GM20431 (cell line): ENCODE results near the gene C2orf92.
"Not testable (repeated sequence)": the region's sequence is repeated elsewhere in the genome, so short reads cannot be mapped to it uniquely, and the experiment has no call there.

Experiments used
- in situ Hi-C: fragments of 300-500 bp; cut with MseI, MboI; formaldehyde crosslinking; loops from one replicate; pipeline ENCODE4 v1.15.0; 2020; ENCODE audit warnings: low sequenced_read_pairs; ENCODE audit not compliant: unreplicated experiment

The C2orf92 gene

DNA sequence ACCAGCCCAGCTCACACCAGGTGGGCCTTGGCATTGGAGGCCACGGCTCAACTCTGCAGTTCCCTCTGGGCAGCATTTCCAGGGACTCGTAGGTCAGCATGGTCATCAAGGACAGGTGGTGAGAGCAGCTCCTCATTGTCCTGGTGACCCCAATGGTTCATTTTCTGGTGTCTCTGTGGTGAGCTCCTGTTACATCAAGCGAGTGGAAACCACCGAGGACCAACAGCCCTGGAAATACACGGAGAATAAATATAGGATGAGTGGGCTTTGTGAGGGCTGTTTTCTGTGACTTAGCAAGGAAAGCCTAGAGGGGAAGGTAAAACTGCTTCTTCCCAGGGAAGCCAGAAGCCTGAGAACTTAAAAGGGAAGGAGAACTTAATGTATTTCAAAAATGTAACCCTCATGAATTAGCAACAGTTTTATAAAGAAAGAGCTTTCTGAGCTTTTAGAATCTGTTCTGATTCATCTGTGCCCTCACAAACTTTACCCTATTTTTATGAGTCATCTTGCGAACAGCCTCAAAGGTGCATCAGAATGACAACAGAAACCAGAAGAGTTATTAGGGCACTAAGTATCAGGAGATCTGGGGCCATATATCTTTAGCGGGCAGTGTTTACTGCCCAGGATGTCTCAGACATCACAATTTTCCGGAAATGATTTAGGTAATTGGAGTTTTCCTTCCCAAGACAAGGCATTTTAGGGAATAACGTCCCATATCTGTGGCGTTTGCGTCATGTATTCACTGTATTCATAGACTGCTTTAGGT, 18.7 kb downstream of the C2orf92 start:
- in situ Hi-C loops = no loop called here

DNA sequence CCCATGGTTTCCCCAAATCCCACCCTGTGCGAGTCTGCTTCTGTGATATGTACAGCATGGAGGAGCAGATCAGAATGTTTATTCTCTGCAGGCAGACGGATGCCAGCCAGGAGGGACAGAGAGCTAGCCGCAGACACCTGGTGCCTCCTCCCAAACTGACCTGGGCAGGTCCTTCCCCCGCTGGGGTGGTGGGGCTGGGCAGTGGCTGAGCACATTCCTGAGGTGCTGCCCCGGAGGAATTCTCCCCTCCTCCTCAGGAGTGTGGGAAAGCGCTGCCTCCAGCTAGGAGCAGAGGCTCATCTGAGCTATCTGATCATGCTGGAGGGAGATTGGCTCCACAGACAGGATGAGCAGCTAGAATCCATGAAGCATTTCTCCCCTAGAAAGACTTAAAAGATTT, 21.7 kb downstream of the C2orf92 start:
- in situ Hi-C loops = no loop called here

DNA sequence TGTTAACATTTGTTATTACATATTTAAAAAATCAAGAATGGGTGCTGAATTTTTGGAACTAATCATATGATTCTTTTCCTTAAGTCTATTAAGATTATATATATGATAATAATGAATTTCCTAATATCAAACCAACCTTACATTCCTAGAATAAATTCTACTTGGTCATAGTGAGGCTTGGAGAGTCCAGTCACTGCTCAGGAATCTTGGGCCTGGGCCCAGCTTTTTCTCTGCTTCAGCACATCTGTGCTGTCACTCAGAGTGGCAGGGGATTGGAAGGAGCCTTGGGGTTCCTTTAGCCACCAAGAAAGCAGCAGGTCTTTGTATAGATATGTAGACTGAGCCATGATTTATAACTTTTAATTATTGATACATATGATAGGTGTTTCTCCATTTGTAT, 24.0 kb downstream of the C2orf92 start:
- in situ Hi-C loops = no loop called here

DNA sequence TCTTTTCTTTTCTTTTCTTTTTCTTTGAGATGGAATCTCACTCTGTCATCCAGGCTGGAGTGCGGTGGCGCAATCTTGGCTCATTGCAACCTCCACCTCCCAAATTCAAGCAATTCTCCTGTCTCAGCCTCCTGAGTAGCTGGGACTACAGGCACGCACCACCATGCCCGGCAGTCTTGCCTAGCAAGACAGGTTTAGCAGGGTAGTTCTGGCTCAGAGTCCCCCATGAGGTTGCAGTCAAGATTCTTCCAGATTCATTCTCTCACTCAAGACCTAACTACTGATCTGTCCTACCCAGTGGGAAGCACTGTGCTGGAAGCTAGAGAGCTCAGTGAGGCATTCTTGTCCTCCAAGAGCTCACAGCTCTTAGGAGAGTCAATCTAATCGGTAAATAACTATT, 26.2 kb downstream of the C2orf92 start:
- in situ Hi-C loops = no loop called here

DNA sequence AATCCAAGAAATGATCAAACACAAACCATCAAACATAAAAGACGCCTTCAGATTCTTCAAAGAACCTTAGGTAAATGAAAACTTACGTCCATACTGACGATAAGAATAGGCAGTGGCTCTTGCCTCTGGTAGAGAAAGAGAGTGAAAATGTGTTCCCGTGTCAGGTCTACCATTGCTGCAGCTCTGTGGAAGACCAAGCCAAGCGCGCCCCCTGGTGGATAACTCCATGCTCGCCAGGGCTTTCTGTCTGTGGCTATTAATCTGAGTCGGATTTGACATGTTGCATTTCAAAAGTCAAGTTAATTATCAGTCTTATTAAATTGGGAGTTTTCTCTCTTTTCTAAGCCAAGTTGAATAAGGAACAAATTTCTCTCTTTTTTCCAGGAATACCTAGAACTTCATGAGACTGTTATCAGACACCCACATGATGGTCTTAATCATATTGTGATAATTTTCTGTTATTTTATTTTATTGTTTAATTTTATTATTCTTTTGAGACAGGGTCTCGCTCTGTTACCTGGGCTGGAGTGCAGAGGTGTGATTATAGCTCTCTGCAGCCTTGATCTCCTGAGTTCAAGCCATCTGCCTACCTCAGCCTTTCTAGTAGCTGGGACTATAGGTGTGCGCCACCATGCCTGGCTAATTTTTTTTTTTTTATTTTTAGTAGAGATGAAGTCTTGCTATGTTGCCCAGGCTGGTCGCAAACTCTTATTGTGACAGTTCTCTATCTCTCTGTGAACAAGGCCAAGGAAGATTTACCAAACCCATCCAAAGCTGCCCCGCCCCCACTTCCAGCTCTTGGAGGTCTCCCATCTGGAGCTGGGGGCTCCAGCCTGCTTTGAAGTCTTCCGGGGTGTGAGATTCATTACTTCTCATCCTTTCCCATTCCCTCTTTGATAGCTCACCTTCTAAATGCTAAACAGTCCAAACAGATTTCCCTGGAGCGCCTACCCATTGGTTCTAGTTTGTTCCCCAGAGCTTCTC, 28.0 kb downstream of the C2orf92 start:
- in situ Hi-C loops = no loop called here

DNA sequence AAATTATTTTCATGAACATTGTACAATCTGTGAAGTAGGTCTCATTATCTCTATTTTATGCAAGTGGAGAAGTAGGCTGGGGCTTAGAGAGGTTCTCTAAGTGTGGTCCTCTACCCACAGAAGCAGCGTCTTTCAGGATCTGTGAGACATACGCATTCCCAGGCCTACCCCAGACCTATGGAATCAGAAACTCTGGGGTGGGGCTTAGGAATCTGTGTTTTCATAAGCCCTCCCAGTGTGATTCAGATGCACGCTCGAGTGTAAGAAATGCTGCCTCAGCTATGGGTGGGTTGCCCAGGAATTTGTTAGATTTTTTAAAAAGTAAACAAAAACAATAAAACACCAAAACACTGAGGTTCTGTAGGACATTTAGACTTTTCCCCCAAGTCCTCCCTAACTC, 29.0 kb downstream of the C2orf92 start:
- in situ Hi-C loops = no loop called here

GRCh38 chr2:97699765-97700444, 30.4 kb downstream of the C2orf92 start:
- in situ Hi-C loops = no loop called here

GRCh38 chr2:97701186-97701585, 31.7 kb downstream of the C2orf92 start:
- in situ Hi-C loops = no loop called here

- in situ Hi-C loops = no loop called here
Observed at GRCh38 chr2:97701851-97702465, 32.4 kb downstream of the C2orf92 start.

GRCh38 chr2:97702731-97703470, 33.4 kb downstream of the C2orf92 start:
- in situ Hi-C loops = no loop called here

- in situ Hi-C loops = no loop called here
Observed at GRCh38 chr2:97703741-97704140, 34.2 kb downstream of the C2orf92 start.

- in situ Hi-C loops = no loop called here
Observed at GRCh38 chr2:97704989-97705388, 35.5 kb downstream of the C2orf92 start.

DNA sequence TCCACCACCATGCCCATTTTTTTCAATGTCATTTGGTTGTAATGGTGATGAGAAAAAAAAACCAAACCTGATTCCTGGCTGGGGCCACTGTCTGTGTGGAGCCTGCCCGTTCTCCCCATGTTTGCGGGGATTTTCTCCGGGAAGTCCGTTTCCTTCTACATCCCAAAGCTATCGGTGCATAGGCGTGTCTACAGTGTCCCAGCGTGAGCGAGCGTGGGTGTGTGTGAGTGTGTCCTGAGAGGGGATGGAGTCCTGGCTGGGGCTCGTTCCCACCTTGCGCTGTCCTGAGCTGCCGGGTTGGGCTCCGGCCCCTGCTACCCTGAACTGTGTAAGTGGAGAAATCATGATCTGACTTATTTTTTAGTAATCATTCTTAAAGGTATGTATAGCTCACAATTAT, 36.6 kb downstream of the C2orf92 start:
- in situ Hi-C loops = no loop called here

DNA sequence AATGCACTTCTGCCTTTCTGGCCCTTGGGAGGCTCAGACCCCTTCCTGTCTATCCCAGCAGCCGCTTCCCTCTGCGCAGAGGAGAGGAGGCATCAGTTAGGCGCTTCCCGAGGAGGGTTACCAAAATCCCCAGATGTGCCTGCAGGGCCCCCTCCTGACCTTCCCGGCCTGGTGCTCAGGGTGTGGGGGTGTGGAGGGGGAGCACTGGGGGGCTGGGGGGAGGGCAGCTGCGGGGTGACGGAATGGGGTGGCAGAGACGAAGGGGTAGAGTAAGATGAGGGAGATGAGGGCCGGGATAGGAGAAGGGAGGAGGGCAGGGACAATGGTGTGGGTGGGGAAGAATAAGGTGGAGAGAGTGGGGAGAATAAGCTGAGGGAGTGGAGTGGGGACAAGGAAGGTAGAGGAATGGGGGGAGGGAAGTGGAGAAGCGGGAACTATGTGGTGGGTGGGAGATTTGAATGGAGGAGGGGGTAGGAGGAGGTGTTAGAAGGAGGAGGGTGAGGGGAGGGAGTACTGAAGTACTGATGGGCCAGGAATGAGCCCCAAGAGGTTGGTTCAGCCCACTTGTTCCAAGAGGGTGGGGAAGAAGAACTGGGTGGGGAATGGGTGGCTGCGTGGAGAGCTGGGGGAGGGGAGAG, 37.3 kb downstream of the C2orf92 start:
- in situ Hi-C loops = no loop called here

DNA sequence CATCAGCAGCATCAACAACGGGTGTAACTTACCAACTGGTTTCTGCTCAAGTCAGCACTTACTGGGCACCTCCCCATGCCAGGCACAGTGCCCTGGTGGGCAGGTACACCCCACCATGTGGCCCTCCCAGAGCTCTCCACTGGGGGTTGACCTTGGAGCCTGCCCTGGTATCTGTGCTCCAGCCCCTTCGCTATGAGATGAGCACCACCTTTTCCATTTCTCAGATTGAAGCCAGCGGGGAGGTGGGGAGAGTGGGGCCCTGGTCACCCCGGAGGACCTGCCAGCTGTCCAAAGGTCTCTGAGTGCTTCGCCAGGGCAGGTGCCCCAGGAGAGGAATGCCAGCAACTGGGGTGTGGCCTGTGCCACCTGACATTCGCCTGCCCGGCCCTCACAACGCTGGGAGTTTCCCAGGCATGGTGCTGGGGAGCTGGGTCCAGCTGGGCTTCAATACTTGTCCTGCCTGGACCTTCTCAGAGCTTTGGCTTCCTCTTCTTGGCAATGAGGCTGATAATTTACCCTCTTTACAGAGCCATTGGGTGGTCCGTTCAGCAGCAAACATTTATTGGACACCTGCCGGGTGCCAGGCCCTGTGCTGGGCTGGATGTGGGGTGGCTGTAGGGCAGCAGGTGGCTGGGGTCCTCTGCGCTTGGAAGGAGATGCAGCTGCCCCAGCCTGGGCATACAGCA, 38.0 kb downstream of the C2orf92 start:
- in situ Hi-C loops = no loop called here

GRCh38 chr2:97708048-97708380, 38.5 kb downstream of the C2orf92 start:
- in situ Hi-C loops = no loop called here

- in situ Hi-C loops = no loop called here
Observed at GRCh38 chr2:97708608-97709007, 39.1 kb downstream of the C2orf92 start.

DNA sequence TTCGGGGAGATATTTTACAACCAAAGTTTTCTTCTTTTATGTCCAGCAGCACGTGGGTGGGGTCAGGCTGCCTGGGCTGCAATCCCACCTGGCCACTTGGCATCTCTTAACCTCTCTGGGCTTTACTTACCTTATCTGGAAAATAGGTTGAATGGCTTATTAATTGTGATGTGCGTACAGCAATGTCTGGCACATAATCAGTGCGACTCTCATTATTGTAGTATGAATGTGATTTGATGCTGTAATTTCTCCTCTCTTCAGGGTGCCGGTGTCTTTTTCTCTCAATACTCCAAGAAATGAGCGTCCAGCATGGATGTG, 41.8 kb downstream of the C2orf92 start:
- in situ Hi-C loops = no loop called here

DNA sequence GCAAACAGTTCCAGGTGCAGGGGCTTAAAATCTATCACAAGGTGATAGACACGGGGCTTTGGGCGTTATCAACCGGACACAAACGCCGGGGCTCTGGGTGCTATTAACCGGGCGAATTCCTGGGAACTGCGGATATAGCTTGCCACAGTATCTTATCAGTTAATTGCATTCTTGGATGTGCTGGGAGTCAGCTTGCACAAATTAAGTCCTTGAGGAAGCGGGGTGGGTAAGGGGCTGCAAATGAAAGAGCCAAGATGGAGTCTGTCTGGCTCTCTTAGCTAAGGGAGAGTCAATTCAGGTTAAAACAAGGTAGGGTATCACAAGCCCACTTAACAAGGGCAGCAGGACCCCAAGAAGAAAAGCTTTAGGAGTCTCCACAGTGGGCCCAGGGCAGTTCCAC, 42.7 kb downstream of the C2orf92 start:
- in situ Hi-C loops = not testable (repeated sequence)
